COLO668 (cell line): ENCODE results near the gene BLMH.
"Not testable (repeated sequence)": the region's sequence is repeated elsewhere in the genome, so short reads cannot be mapped to it uniquely, and the experiment has no call there.

Experiments
- DNase-seq: peaks from one replicate; lab custom pipeline; 2025; ENCODE audit not compliant: unreplicated experiment; lab: John Stamatoyannopoulos, UW

BLMH gene

DNA sequence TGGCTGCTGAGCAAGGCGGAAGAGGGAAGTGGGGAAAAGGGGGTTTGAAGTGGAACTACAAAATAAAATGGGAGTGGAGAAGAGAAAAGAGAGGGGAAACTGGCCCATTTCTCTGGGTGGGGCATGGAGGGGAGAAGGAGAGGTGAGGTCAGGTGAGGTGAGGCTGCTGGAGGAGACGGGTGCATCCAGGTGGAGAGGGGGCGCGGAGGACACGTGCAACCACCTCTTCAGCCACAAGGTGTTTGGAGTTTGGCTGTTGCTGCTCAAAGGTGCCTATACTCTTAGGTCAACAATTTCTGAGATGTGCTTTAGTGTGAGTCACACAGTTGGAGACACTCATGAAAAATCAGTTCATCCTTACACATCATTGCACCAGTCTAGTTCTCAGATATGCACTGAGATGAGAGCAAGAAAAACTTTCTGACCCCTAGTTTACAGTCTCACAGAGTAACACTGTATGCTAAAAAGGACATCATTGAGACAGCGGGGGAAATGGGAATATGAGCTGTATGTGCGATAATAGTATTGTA lies 61.1 kb downstream of the BLMH start:
- DNase-seq = no peak

- not testable (repeated sequence) for DNase-seq
Measured at GRCh38 chr17:30230009-30230408, 61.7 kb downstream of the BLMH start.

- DNase-seq = no peak
Measured at GRCh38 chr17:30229012-30229411, 62.7 kb downstream of the BLMH start.

DNA sequence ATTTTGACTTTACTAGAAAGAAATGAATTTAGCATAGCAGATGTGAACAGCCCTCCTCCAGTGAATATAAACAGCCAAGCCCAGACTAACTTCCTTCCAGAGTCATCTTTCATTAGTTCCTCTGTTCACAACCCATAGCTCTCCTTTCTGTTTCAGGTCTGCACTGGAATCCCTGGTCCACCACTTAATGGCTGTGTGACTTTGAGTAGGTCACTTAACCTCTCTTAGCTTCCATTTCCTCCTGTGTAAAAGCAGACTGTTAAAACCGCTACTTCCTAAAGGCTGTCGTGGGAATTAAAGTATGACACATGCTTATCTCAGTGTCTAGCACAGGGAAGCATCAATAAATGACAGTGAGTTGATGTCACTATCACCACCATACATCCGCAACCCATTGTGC lies 63.7 kb downstream of the BLMH start:
- no peak for DNase-seq

DNA sequence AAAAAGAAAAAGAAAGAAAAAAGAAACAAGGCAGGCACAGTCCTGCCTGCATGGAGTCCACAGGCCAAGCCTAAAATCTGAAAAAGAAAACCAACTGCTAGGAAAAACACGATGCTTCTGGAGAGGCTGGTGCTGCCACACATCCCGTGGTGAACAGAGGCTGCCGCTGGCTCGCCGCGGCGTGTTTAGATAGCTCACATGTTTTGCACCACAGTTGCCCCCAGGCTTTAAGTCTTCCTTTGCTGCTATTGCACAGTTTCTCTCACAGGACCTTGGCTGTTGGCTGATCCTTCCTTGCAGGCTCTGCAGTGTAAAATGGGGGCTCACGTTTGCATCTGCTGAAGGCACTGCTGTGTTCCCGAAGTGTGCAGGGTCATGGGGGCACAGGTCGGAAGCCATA lies 64.9 kb downstream of the BLMH start:
- DNase-seq = no peak

DNA sequence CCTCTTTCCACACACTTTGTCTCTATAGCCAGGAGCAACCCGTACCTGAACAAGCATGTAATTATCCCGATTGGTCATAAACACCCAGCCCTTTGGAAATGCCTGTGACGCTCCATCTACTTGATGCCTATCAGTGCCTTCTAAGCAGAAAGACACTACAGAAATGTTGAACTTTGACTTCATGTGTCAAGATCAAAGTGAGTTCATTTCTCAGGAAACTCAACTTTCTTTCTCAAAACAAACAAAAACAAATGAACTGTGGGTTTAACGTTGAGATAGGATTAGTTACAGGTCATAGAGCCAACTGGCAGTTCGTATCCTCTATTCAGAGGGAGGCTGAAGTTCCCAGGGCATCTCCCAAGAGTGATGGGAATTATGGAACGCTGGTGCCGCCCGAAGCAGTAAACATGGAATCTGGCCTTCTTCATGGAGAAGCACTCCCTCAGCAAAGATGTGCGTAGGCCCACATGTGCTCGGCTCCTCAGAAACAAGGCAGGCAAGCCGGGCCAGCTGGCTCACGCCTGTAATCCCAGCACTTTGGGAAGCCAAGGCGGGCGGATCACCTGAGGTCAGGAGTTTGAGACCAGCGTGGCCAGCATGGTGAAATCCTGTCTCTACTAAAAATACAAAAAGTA lies 65.7 kb downstream of the BLMH start:
- no peak for DNase-seq

GRCh38 chr17:30225112-30225511 lies 66.6 kb downstream of the BLMH start:
- no peak for DNase-seq

DNA sequence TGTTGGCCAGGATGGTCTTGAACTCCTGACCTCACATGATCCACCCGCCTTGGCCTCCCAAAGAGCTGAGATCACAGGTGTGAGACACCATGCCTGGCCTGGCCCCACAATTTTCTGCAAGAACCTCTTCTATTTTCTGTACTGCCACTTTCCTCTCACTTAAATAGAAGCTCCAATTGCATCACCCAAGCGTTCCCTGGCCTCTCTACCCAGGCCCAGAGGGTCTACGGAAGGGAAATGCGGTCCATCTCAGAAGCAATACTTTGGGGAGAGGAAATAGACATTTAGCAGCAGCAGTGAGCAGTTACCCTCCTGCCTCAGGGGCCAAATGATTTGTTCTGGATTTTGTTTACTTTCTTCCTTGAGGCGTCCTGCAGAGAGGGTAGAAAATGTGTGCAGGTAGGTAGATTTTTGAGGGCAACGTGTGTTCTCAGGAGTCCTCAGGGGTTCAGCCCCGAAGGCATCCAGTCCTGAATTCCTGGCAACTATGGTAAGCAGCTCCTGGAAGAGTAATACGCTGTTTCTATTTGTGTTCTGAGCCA lies 67.3 kb downstream of the BLMH start:
- DNase-seq = no peak

GRCh38 chr17:30222721-30223175 lies 69.0 kb downstream of the BLMH start:
- no peak for DNase-seq

- DNase-seq = no peak
Measured at GRCh38 chr17:30222251-30222650, 69.5 kb downstream of the BLMH start.

DNA sequence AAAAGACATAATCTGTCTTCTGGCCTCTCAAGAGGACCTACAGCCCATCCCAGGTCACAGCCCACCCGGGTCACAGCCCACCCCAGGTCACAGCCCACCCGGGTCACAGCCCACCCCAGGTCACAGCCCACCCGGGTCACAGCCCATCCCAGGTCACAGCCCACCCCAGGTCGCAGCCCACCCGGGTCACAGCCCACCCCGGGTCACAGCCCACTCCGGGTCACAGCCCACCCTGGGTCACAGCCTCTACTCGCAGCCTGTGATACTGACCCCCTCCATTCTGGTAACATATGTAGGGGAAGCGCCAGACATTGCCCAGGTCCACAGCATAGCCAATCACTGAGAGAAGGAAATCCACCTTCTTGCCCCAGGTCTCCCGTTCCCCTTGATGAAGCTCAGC lies 70.4 kb downstream of the BLMH start:
- DNase-seq = no peak

- DNase-seq = no peak
Measured at GRCh38 chr17:30220414-30220813, 71.3 kb downstream of the BLMH start.

DNA sequence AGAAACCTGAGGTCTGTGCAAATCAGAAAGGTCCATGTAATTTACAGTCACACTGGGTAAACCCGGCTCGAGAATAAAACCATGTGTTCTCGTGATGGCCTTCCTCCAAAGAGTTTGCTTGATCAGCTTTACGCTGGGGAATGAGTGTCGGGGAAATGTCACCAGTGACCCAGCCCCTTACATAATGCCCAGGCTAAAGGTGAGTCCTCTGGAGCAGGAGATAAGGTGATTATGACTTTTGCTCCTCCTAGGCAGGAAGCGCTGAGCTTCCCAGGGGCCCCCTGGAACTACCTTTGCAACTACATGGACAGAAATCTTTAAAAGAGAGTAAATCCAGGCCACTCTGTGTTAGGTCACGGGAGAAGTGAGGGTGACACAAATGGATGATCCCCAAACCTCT lies 71.9 kb downstream of the BLMH start:
- no peak for DNase-seq

DNA sequence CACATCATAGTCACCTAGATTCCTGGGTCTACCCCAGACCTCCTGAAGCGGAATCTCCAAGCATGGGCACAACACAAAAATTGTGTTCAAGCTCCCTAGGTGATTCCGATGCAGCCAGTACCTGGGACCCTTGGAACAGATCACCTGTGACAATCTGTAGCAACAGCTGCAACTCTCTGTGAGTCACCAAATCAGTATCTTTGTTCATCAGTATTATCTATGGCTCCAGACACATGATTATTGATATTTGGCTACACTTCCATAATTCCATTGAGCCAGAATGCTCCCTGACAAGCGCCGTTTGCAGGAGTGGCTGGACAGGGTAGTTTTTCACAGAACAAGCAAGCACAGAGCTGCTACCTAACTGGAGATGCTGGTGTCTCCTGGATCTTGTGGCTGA lies 72.4 kb downstream of the BLMH start:
- DNase-seq = no peak

- no peak for DNase-seq
Measured at GRCh38 chr17:30218799-30219198, 72.9 kb downstream of the BLMH start.

- DNase-seq = no peak
Measured at GRCh38 chr17:30217746-30218245, 73.9 kb downstream of the BLMH start.

- no peak for DNase-seq
Measured at GRCh38 chr17:30217054-30217453, 74.7 kb downstream of the BLMH start.

DNA sequence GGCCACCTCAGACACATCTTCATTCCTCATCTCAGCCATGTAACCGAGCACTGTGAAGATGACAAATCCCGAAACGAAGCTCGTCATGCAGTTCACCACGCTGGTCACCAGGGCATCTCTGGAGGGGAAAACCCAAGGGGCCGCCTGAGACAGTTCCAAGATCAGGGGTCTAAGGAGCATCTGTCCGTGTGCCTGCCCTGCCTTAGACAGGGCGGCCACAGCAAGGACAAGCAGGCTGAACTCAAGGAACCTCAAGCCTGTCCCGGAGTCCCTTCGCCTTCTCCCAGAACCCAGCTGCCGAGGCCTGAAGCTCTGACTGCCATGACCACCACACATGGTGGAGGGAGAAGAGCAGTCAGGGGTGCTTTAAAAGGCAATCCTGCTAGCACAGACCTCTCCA lies 79.0 kb downstream of the BLMH start:
- no peak for DNase-seq

GRCh38 chr17:30211371-30211770 lies 80.4 kb downstream of the BLMH start:
- no peak for DNase-seq

GRCh38 chr17:30210901-30211300 lies 80.8 kb downstream of the BLMH start:
- DNase-seq = no peak

- DNase-seq = no peak
Measured at GRCh38 chr17:30210366-30210765, 81.4 kb downstream of the BLMH start.

DNA sequence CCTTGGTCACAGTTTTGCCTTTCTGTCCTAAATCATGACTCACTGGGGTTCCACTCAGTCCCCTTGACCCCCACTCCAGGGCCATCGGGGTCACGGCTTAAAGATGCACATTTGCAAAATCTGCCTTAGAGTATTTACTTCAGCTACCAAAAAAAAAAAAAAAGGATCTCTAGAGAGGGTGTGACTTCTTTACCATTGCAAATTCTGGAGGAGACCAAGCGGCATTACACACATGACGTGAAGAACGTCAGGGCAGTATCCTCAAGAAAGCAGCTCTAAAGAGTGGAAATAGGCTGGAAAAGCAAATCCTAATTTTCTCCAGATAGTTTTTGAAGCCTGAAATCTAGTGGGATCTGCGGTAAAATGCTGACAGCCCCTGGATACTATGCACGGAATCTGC lies 81.8 kb downstream of the BLMH start:
- no peak for DNase-seq

DNA sequence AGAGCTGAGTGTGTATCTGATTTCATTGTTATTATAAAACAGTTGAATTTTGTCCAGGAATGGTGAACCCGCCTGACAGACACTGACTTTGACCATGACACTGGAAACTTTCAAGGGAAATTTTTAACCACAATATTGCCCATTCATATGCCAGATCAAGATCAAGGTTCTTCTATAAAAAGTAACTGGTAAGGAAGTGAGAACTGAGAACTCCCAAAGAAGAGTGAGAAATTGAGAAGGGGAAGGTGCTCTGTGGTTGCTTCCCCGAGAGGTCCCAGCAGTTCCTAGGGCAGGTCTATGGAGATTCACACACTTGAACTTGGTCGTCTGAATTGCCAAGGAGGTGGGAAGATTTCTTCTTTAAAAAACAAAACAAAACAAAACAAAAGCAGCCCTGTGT lies 83.5 kb downstream of the BLMH start:
- no peak for DNase-seq
